NCI-H526 (cell line): ENCODE results near the gene KLHDC8A.
"Not testable (repeated sequence)": the region's sequence is repeated elsewhere in the genome, so short reads cannot be mapped to it uniquely, and the experiment has no call there.

ENCODE experiments used
- DNase-seq, 2 experiments: peaks; one replicate each; lab custom pipeline; 2025; lab: John Stamatoyannopoulos, UW

KLHDC8A gene

DNA sequence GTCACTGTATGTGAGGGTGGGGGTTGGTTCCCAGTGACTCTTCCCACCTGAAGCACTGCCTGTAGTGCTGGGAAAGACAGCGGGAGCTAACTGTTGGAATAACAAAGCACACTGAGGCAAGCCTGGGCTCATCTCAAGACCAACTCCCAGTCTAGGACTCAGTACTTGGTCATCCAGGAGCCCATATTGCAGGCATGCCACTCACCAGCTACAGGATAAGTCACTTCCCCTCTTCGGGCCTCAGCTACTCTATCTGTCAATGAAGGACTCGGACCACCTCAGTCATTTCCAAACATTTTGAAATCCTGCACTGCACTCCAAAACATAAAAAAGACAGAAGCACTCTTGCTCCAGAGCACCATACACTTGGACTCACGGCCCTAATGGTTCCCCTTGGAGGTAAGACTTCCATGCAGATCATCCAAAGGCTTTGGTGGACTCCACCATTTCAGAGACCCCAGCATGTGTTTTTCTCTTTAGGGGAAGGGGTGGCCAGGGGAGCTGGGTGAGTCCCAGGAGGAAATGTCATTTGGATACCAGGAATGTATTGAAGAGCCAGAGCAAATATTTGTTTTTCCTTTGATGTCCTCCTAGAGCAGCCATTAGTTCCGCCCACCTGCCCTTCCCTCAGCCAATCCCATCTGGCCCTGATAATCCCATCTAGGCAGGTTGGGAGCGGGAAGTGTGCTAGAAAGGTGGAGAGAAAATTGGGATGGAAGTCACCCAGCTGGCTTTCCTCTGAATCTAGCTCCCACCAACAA lies 38.3 kb downstream of the KLHDC8A start:
- DNase-seq, result peak; percentile 55 to 83

DNA sequence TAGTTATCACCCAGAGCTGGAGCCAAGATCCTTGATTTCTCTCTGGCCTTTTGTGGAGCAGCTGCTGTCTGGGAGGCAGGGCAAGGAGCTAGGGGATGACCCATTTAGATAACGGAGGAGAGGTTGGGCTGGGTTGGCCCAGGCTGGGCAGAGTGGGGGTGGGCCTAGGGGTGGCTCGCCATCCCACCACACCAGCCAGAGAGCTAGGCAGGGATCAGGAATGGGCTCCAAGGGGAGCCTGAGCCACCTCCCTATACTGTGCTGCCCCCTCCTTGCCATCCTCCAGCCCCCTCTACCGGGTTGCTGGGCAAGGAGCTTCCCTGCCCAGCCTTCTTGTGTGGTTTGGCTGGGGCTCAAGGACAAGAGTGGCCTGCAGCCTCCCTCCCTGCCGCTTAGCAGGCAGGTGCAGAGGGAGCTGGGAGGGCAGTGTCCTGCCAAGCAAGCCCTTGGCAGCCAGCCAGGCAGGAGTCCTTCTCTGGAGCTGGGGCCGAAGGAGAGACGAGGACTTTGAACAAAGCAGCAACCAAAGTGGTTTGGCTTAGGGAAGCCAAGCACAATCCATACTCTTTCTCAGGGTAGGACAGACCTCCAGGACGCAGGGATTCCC lies 39.3 kb downstream of the KLHDC8A start:
- peak; percentile 18 to 59 for DNase-seq

DNA sequence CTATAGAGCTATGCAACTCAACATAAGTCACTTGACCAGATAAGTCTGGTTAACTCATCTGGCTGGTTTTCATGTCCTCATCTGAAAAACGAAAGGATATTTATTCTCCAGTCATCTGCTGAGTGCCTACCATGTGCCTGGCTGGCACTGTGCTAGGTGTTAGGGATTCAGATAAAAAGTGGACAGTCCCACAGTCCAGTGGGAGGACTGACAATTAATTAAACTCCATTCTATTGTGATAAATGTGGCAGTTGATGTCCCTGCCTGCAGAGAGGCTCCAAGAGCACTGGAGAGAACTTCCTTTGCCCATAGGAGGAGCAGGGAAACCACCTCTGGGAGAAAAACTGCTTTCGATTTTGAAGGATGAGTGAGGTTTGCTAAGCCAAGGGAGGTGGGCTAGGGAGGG lies 40.6 kb downstream of the KLHDC8A start:
- no peak for DNase-seq

DNA sequence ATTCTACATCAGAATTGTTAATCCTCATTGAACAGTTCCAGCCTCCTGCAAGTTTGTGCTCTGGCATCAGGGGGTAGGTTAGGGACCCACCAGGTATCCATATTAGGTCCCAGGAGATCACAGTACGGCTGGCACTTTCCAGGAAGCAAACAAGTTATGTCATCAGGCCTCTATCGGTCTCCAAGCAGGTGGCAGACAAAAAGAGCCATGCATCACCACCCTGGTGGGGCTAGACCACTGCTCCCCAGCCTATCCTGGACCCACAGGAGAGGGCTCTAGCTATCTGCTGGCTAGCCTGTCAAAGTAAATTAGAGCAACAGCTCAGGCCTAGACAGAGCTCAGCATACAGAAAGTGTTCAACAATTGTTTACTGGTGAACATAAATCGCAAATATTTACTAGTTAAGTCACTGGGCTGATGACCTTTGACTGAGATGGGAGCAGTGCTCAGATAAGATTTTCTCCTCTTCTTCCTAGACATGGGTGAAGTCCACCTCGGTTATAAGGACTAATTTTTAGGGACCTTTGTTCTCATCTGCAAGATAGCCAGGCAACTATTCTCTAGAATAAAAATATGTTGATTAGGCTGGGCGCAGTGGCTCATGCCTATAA lies 41.6 kb downstream of the KLHDC8A start:
- no peak for DNase-seq

DNA sequence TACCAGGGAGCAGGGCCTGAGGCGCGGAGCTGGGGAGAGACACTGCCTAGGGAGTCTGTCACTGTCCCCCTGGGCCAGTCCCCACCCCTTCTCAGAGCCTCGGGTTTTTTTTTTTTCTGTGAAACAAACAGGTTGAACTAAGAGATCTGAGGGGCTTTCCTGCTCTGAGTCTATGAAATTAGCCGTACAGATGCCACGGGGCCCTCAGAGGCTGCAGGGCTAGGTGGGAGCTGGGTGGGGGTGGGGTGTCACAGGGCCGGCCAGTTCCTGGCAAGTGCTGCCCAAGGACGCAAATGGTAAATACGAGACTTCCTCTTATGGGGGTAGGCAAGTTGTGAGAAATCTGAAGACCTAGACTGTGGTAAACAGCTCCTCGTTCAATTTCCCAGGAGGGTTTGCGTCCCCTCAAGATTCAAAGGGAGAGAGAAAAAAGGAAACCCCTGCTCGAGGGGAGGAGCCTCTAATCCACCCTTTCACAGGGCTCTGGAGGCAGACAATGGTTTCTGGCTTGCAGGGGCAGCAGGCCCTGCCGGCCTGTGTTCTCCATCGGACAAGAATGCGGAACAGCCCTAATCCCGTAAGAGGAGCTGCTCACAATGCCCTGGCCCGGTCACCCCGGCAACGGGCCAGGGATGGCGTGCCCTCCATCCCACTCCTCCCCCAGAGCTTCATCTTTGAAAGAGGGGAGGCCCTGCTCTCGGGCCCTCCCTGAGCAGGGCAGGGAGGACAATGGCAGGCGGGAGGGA lies 43.0 kb downstream of the KLHDC8A start:
- DNase-seq, result no peak

DNA sequence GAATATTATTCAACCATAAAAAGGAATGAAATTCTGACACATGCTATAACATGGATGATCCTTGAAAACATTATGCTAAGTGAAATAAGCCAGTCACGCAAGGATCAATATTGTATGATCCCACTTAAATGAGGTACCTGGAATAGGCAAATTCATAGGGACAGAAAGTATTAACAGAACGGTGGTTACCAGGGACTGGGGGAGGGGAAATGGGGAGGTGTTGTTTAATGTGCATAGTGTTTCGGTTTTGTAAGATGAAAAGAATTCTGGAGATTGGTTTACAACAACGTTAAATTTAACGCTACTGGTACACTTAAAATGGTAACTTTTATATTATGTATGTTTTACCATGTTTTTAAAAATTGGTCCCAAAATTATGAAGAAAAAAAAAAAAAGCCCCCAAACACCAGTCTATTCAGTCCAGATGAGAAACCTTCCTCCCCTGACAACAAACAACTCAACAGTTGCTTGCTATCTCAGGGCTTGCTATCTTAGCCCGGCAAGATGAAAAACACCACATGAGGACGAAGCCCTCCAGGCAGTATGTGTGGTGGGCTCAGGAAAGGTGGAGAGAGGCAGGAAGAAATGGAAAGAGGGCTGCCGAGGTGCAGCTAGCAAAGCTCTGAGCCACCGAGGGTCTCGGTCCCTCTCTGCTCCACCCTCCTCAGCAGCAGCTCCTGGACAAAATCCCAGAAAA lies 43.7 kb downstream of the KLHDC8A start:
- DNase-seq, result no peak

DNA sequence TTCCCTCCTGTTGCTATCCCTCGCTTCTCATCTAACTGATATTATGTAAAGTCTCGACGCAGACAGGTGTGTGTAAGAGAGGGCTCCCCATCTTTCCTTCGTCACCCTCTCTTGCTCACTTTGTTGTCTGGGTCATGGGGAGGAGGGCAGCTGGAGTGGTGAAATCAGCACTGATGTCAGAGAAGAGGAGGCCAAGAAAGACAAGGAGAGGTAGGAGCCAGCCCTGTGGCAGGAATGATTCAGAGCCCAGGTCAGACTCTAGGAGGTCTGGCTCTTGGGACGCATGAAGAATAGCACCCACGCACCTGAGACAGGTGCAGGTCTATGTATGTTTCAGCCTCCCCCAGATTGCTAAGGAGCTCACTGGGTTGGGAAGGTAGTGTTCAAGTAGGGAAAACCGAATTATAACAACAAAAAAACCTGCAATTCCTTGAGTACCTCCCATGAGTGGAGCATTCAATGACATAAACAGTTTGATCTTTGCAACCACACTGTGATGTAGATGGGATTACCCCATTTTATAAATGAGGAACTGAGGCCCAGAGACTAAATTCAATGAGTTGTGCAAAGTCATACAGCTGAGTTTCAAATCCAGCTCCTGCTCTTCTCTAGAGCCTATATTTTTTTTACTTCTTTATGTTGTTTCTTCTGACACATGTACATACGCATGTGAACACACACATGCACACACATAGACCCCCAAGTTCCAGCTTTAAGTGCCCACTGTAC lies 45.6 kb downstream of the KLHDC8A start:
- no peak for DNase-seq

DNA sequence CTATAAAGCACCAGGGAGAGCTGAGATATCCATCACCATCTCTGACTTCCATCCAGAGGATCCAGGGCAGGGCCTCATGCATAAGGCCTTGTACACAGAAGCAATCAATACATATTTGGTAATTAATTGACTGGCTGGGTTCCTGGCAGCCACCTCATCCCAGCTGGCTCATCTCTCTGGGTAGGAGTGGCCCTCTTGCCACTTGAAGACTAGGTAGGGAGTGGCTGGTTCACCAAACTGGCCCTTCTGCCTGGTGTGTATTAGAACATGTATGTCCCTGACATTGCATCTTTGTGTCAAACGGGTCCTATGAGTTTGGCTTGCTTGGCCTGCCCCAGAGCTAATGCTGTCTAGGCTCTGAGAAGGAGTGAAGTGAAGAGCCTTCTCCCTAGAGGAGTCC lies 47.0 kb downstream of the KLHDC8A start:
- no peak for DNase-seq

DNA sequence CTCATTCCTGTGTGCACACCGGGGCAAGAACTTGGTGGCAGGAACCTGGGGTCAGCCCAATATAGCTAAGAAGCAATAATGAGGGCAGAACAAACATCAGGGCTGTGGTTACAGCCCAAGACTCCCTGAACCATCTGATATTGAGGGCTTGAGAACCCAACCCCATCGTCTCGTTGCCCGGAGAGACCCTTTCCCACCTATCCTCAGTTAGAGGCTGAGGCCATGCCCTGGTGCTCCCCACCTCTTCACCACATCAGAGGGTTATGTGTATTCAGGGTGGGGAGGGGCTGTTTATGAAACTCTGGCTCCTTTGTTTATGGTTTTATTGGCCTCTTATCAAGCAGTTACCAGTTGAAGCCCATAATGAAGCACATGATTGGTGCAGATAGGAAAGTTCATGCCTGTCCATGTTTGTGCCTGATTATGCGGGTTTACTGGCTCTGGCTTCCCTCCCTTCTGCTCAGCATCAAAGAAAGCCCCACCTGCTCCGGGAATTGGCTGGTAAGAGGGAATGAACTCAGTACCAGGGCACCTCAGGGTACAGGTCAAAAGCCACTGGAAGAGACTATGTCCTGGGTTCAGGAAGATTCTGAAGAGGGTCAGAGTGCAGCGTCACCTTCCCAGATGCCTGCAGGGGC lies 49.7 kb downstream of the KLHDC8A start:
- DNase-seq, result no peak

DNA sequence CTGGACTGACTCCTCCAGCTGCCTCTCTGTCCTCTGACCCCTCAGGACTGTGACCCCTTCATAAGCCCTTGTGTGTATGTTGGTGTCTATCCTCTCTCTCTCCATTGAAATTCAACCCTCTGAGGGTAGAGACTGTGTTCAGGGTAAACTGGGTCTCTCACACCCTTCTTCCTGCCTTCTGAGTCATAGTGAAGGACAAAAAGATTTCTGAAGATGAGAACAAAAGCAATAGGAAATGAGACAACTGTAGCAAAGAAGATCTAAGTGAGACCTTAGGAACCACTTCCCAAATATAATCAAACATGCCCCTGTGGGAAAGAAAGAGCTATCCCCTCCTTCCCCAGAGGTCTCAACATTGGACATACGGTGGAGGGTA lies 52.0 kb downstream of the KLHDC8A start:
- DNase-seq, result no peak

DNA sequence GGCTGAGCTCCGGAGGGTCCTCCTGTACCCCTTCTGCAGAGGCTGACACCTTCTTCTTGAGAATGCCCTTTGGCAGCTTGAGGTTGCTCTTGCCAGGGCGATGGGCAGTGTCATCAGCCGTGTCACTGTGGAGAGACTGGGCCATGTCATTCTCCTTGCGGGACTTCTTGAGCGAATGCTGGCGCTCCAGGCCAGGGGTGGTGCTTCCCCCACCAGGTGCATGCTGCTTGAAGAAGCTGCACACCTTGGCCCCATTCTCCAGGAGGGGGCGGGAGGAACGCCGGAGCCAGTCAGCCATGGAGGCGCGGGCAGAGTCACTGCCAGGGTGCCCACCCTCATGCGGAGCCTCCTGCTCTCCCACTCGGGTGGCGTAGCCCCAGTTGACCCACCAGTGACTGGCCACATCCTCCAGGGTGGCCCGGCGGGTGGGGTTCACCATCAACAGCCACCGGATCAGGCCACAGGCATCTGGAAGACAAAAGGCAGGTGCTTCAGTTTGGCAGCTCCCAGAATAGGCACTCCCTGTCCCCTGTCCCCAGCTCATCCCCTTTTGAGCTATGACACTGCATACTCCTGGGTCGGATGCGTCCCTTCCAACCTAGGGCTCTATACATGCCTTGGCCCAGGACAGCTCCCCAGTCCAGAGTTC lies 52.6 kb downstream of the KLHDC8A start:
- DNase-seq, result no peak

DNA sequence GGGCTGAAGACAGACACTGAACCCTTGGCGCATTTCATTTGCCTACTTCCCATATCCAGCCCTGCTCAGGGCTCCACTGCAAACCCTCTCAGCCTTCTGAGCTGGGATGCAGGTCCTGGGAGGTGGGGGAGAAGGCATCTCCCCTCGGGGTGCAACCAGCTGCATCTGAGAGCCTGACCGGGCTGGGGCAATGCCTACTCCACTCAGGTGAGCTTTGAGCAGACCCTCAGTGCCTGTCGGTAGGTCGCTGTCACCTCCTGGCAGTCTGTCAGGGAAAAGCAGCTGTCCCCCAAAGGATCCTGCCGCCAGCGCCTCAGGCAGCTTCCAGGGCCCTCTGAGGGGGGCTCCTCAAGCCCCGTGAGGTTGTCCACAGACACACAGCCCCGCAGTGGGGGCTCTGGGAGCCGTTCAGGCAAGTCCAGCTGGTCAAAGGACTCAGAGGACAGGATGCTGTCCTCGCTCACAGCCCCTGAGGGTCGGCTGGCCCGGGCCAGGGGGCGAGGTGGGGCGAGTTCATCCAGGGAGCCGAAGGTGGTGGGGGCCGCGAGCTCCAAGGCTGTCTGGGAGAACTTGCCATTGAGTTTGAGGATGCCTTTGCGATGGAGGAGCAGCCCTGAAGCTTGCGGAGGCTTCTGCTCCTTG lies 53.4 kb downstream of the KLHDC8A start:
- no peak for DNase-seq

DNA sequence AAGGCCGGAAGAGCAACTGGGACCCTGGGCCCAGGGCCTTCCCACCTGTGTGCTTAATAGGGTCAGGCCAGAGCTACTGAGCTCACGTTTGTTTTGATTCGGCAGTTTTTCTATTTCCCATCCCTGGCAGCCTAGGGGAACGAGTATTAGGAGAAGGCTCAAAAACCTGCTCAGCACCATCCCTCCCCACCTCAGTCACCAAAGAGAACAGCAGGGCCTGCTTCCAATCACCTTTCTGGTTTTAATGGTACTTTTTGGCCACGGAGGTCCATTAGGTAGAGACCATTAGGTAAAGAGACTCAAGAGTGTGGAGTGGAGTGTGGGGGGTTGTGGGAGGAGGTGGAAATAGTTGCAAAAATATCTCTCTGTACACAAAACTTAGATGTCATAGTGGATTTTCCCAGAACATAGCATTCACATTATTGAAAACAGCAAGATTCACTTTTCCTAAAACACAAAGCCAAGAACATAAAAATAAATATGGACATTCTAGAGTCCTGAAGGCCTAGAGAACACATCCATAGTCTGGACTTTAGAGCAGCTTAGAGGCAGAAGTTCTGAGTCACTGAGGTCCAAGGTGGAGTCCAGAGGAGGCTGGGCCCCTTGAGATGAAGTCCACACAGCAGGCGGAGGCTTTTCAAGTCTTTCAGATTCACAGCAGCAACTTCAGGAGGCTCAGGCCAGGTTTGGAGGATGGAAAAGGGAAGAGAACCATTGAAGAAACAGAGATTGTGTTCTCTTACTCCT lies 54.7 kb downstream of the KLHDC8A start:
- DNase-seq, result no peak

DNA sequence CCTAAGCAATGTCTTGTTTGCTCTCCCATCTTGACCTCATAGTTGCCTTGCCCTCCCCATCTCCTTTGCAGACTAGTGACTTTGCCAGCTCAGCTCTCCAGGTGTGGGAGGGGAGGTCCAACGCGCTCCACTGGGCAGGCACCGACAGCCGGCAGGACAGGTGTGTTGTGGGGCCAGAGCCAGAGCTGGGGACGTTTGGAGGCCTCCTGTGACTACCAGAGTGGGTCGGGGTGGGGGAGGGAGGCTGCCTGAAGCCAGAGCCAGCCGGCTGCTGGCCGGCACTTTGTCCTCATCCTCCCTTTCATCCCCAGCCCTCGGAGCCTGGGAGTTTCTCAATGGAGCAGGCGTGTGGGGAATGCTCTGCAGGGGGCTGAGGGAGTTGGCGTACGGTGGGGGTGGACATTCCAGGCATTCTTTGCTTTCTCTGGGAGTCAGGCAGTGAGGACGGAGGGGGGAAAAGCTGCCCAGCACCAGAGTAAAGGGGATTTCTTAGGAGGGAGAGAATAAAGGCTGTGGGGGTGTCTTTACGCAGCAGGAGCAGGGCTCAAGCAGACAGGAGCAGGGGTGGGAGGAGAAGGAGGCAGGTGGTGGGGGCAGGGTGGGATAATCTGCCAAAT lies 55.4 kb downstream of the KLHDC8A start:
- peak in 1 of 2 experiments; percentile 70 for DNase-seq

DNA sequence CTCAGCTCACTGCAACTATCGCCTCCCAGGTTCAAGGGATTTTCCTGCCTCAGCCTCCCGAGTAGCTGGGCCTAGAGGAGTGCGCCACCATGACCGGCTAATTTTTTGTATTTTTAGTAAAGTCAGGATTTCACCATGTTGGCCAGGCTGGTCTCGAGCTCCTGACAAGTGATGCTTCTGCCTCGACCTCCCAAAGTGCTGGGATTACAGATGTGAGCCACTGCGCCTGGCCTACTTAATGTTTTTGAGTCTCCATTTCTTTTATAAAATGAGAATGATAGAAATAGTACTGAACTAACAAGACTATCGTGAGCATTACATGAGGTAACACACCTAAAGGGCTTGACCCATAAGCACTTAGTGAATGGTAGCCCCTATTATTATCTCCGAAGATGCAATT lies 56.6 kb downstream of the KLHDC8A start:
- DNase-seq, result no peak

DNA sequence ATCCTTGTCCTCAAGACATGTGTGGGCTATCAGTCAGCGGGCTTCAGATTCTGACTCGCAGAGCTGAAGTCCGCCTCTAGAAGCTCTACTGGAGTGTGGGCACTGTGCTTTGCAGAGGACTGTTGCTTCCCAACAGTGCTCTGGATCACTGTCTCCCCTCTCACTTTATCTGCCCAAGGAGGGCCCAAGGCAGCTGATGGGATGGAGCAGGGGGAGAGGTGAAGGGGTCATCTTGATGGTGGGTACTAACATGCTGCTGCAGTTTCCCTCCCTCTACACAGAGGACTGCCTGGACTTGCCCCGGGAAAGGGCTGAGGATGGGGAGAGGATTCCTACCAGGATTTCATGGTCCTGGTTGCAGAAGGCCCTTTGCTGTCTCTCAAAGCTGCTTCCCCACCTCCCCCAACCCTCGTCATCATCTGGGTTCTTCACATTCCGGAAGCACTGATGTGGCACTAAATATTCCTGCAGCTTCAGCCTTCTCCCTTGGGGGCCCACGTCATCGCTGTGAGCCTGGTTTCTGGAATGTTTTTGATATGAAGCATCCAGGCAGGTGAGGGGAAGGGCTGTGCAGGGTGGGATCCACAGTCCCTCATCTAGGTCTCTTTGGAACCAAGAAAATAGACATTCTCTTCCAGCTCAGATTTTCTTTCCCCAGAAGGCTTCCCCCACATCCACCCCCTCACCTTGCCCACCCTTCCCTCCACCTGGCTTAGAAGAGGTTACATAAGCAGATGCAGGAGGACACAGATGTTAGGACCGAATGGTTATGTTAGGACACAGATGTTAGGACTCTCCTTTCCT lies 58.3 kb downstream of the KLHDC8A start:
- DNase-seq, result peak; percentile 20 to 69

DNA sequence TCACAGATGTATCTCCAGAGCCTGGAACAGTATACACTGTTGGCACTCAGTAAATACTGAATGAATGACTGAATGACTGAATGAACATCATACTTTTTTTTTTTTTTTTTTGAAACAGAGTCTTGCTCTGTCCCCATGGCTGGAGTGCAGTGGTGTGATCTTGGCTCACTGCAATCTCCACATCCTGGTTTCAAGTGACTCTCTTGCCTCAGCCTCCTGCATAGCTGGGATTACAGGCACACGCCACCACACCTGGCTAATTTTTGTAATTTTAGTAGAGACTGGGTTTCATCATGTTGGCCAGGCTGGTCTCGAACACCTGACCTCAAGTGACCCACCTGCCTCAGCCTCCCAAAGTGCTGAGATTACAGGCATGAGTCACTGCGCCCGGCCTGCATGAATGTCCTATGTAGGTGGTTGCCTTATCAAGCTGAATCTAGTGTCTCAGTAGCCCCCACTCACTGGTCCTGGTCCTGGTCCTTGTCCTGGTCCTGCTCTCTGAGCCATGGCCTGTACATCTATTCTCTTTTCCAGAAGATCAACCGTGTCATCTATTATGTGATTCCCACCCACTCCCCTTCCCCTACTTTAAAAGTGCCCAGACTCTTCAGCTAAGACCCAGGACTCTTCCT lies 59.1 kb downstream of the KLHDC8A start:
- not testable (repeated sequence) for DNase-seq
